Endothelial cell of umbilical vein (primary cell): ENCODE data around the gene PIK3C2G. TPM values are rescaled to one million over a fixed set of nuclear protein-coding genes. Genes with fewer than 3 reads are reported as not detected.

Experiments
- BruUV-seq: library from RNA; stranded (reverse); fragments of 400-500 nt; replicated peaks from 2 replicates; lab custom pipeline; 2021; lab: Mats Ljungman, UMichigan
- CTCF ChIA-PET: fragments of 300-600, 350-600 bp; sonication (Branson Sonifier 250); formaldehyde crosslinking; loops from one replicate; lab custom pipeline; 2021; ENCODE audit warnings: antibody characterized with exemption, inconsistent platforms; lab: Charles Lee
- POLR2A ChIA-PET: fragments of 300-600, 350-600 bp; sonication (Branson Sonifier 250); formaldehyde crosslinking; loops from one replicate; lab custom pipeline; 2021; ENCODE audit warnings: antibody characterized with exemption, inconsistent platforms; lab: Charles Lee
- DNase-seq: peaks from one replicate; pipeline ENCODE4 v3.0.0-alpha.2; 2011; ENCODE audit warnings: low read depth, low spot score
- FAIRE-seq: peaks from 2 replicates; lab custom pipeline; 2011; peaks lifted over from hg19 to GRCh38; lab: Jason Lieb, UNC
- H2AFZ ChIP-seq: 2 replicates; pipeline ENCODE4 v1.6.0; 2012; ENCODE audit warnings: low read depth, low read length, control low read depth, inconsistent platforms
- H3K27ac ChIP-seq: 2 replicates; pipeline ENCODE4 v1.5.1; 2011; ENCODE audit warnings: low read depth, mild to moderate bottlenecking, control low read depth, low read length, moderate library complexity; ENCODE audit not compliant: insufficient read depth
- H3K27me3 ChIP-seq, 2 experiments: 2 replicates each; pipeline versions ENCODE4 v1.6.0 to v1.6.1; 2011; ENCODE audit warnings: low read length in 2 of 2, mixed read lengths in 1 of 2; ENCODE audit not compliant: control insufficient read depth in 2 of 2, insufficient read depth in 2 of 2
- H3K36me3 ChIP-seq, 2 experiments: 2 replicates in 1 of 2; 3 replicates in 1 of 2; pipeline ENCODE4 v1.5.1; 2011; ENCODE audit warnings: low read length in 2 of 2, mild to moderate bottlenecking in 1 of 2, moderate library complexity in 1 of 2; ENCODE audit not compliant: control insufficient read depth in 2 of 2, insufficient read depth in 2 of 2; ENCODE audit errors: extremely low read depth in 1 of 2
- H3K4me1 ChIP-seq: 3 replicates; pipeline ENCODE4 v1.5.1; 2011; ENCODE audit warnings: mild to moderate bottlenecking, low read length; ENCODE audit not compliant: control insufficient read depth, insufficient read depth; ENCODE audit errors: extremely low read depth
- H3K4me2 ChIP-seq: 2 replicates; pipeline ENCODE4 v1.6.1; 2011; ENCODE audit warnings: low read length, control low read depth, mixed read lengths; ENCODE audit not compliant: insufficient read depth
- H3K4me3 ChIP-seq, 3 experiments: fragments of 200-600 bp in 1 of 3; sonication (generic), shearing (Covaris generic) in 1 of 3; replicated peaks in 1 of 3; 2 replicates each; pipeline ENCODE4 v1.5.1; 2011 to 2016; ENCODE audit warnings: control low read depth in 3 of 3, low read length in 3 of 3, mild to moderate bottlenecking in 2 of 3, inconsistent platforms in 1 of 3, low read depth in 1 of 3, moderate library complexity in 1 of 3; ENCODE audit not compliant: insufficient read depth in 1 of 3
- H3K79me2 ChIP-seq: 2 replicates; pipeline ENCODE4 v1.6.0; 2012; ENCODE audit warnings: low read length, inconsistent platforms; ENCODE audit not compliant: control insufficient read depth, insufficient read depth
- H3K9ac ChIP-seq: replicated peaks from 2 replicates; pipeline ENCODE3; 2011; ENCODE audit warnings: low read length, control low read depth; ENCODE audit not compliant: insufficient read depth; ENCODE audit errors: extremely low read depth
- H3K9me1 ChIP-seq: replicated peaks from 3 replicates; pipeline ENCODE4 v1.6.0; 2011; ENCODE audit warnings: mild to moderate bottlenecking, low read length; ENCODE audit not compliant: control insufficient read depth, insufficient read depth; ENCODE audit errors: extremely low read depth
- H3K9me3 ChIP-seq: replicated peaks from 2 replicates; pipeline ENCODE4 v1.5.1; 2012; ENCODE audit warnings: low read length, inconsistent platforms; ENCODE audit not compliant: control insufficient read depth, insufficient read depth
- H4K20me1 ChIP-seq: replicated peaks from 2 replicates; pipeline ENCODE3; 2011; ENCODE audit warnings: mild to moderate bottlenecking, low read length; ENCODE audit not compliant: control insufficient read depth, insufficient read depth; ENCODE audit errors: extremely low read depth
- CTCF ChIP-seq, 2 donors: IDR thresholded peaks; 1 replicate in 1 of 2; 2 replicates in 1 of 2; pipeline ENCODE4 v1.5.1; 2011; ENCODE audit warnings: low read length in 2 of 2, mild to moderate bottlenecking in 2 of 2, moderate library complexity in 2 of 2, control low read depth in 1 of 2, inconsistent platforms in 1 of 2, low read depth in 1 of 2; ENCODE audit not compliant: insufficient read depth in 1 of 2; ENCODE audit errors: extremely low read depth in 1 of 2
- EZH2 ChIP-seq: IDR thresholded peaks from 2 replicates; pipeline ENCODE4 v1.6.1; 2012; ENCODE audit warnings: borderline replicate concordance, low read depth, mild to moderate bottlenecking, moderate library complexity, low read length, inconsistent platforms; ENCODE audit not compliant: severe bottlenecking
- FOS ChIP-seq: IDR thresholded peaks from 2 replicates; pipeline ENCODE4 v1.6.1; 2011; ENCODE audit warnings: mild to moderate bottlenecking, low read length, moderate library complexity, borderline replicate concordance; ENCODE audit not compliant: insufficient read depth
- GATA2 ChIP-seq: IDR thresholded peaks from 2 replicates; pipeline ENCODE4 v1.7.0; 2011; ENCODE audit warnings: low read depth, mild to moderate bottlenecking, moderate library complexity, mixed read lengths, low read length; ENCODE audit not compliant: insufficient read length, insufficient read depth
- JUN ChIP-seq: IDR thresholded peaks from 2 replicates; pipeline ENCODE4 v1.6.1; 2011; ENCODE audit warnings: borderline replicate concordance, low read depth; ENCODE audit not compliant: insufficient read length, insufficient read depth
- MAX ChIP-seq: IDR thresholded peaks from 2 replicates; pipeline ENCODE4 v1.6.1; 2011; ENCODE audit not compliant: insufficient read depth, insufficient read length
- MYC ChIP-seq: IDR thresholded peaks from one replicate; pipeline ENCODE4 v1.6.1; 2011; ENCODE audit warnings: mild to moderate bottlenecking, low read depth, low read length
- POLR2A ChIP-seq: IDR thresholded peaks from 2 replicates; pipeline ENCODE4 v1.6.1; 2012; ENCODE audit warnings: low read depth, mild to moderate bottlenecking, control low read depth, low read length
- POLR2AphosphoS5 ChIP-seq: IDR thresholded peaks from 2 replicates; pipeline ENCODE4 v1.6.1; 2012; ENCODE audit warnings: low read depth, mild to moderate bottlenecking, control low read depth, low read length, moderate library complexity; ENCODE audit not compliant: insufficient read depth
- dilution Hi-C: fragments of 300-500 bp; cut with MboI; formaldehyde crosslinking; loops from one replicate; pipeline ENCODE4 v1.15.0; 2019; ENCODE audit warnings: low sequenced_read_pairs; ENCODE audit not compliant: extremely low pct_ligation_motif_present
- intact Hi-C: fragments of 100-400 bp; cut with micrococcal nuclease; formaldehyde crosslinking; loops from one replicate; pipeline ENCODE4 v1.10.0; 2022
- polyA plus RNA-seq, 4 experiments: library from polyadenylated mRNA; depleted of rRNA in 3 of 4; stranded (reverse) in 3 of 4; unstranded in 1 of 4; fragments of >200 nt; gene quantifications; 2 replicates each; pipeline versions ENCODE4 v1.2.1 to v1.2.3, GENCODE V29; 2011 to 2012; ENCODE audit warnings: missing spikeins in 1 of 4
- total RNA-seq: library from RNA; stranded (reverse); gene quantifications from 2 replicates; pipeline ENCODE4 v1.2.3, GENCODE V29; 2021

PIK3C2G gene
- total and polyA plus RNA-seq, 2 donors (not counting 3 experiments of a cell fraction or from before 2014, with no cell fraction given): not detected

GRCh38 chr12:18281941-18282340, 20.6 kb downstream of the PIK3C2G start:
- Histone ChIP-seq H4K20me1 (no peaks in the 10 kb centered on the region), H3K79me2 (no peaks in the 10 kb centered on the region), H3K9me1 (no peaks in the 10 kb centered on the region), H3K9me3 (no peaks in the 10 kb centered on the region), H2AFZ (no peak overlapping the region), H3K27ac (no peak overlapping the region), H3K9ac (no peak overlapping the region), H3K4me1 (no peaks in the 10 kb centered on the region), H3K4me2 (no peak overlapping the region), H3K27me3 (no peaks in the 10 kb centered on the region), H3K36me3 (no peaks in the 10 kb centered on the region), H3K4me3 (no peak overlapping the region)
- FAIRE-seq (no peak), DNase-seq (no peak)
- TF ChIP-seq EZH2 (no peak), POLR2A (no peak), MAX (no peak), MYC (no peak), JUN (no peak), GATA2 (no peak), POLR2AphosphoS5 (no peak), CTCF (IDR thresholded peaks at IDR 0.05; ENCODE audit: extremely low read depth in 1 of 2, insufficient read depth in 1 of 2, low read depth in 1 of 2, low read length in 2 of 2) (no peak), FOS (no peak)
- intact Hi-C loops: no loop called here
- dilution Hi-C loops: no loop called here
- CTCF ChIA-PET: interaction anchor here (1.5 to 1.8 kb wide), 2 partner anchors 20 to 32 kb away, joined by 3 to 7 read pairs; partner anchors contain the start of gene PIK3C2G
- POLR2A ChIA-PET: no interaction called here
- no TSS peak for BruUV-seq
